ENCODE data around the gene P3H4. TPM values are rescaled to one million over a fixed set of nuclear protein-coding genes. Genes with fewer than 3 reads are reported as not detected.

Gene P3H4
- total and polyA plus RNA-seq, 2 of the 4 experiments (the other 2 are of a cell fraction): 21.5 to 66.7 TPM

DNA sequence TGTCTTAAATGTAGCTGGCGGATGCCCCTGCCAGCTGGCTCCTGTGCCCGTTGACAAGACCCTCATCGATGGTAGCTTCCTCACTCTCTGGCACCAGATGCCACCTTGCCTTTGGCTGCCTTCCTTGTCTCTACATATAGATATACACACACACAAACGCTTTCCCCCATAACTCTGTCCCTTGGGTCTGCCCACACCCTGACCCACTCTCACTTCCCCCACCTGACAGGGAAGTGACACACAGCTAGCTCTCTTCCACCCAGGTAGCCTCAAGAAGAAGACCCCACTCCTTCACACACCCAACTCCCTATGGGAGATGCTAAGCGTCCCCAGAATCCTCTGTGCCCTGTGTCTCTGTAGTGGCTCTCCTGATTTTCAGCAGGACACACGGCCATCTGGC, 50.9 kb downstream of the P3H4 start:
- Histone ChIP-seq H3K4me2 (ENCODE audit: low read depth, low read length) (no peak overlapping the region), H3K14ac (replicated peaks; ENCODE audit: low read depth, low read length) (no peak overlapping the region), H3K9me1 (ENCODE audit: insufficient read depth, low read length) (0 out of 2 replicates have a peak, but pooled peaks cover 7% of the 10 kb centered on the region), H2BK15ac (ENCODE audit: low read depth, low read length) (no peak overlapping the region), H4K5ac (ENCODE audit: low read depth, low read length) (no peak overlapping the region), H3K27me3 (ENCODE audit: control insufficient read depth, insufficient read depth, low read length) (no peaks in the 10 kb centered on the region), H3K23ac (ENCODE audit: low read depth, low read length) (no peak overlapping the region), H3K36me3 (ENCODE audit: control insufficient read depth, insufficient read depth, low read length) (peaks cover 73% of the 10 kb centered on the region), H3K79me1 (ENCODE audit: low read depth in 1 of 2, low read length in 2 of 2) (no peaks in the 10 kb centered on the region), H3K4me1 (ENCODE audit: control insufficient read depth, insufficient read depth, low read length) (no peaks in the 10 kb centered on the region), H3K4ac (ENCODE audit: low read depth, low read length) (no peak overlapping the region), H3K27ac (ENCODE audit: insufficient read depth, low read length) (no peak overlapping the region), H3K18ac (ENCODE audit: low read depth, low read length) (no peak overlapping the region), H2AK5ac (ENCODE audit: low read depth, low read length) (no peak overlapping the region), H2AK9ac (replicated peaks; ENCODE audit: low read depth, low read length, poor library complexity) (peak overlapping the region; percentile 50), H4K20me1 (ENCODE audit: insufficient read depth, low read length) (peaks cover 3% of the 10 kb centered on the region; the same call in 1 of the 2 replicates), H3K9me3 (ENCODE audit: control insufficient read depth, insufficient read depth, low read length) (no peaks in the 10 kb centered on the region), H4K8ac (ENCODE audit: low read depth in 2 of 2, low read length in 2 of 2) (no peak overlapping the region), H2BK5ac (ENCODE audit: low read depth, low read length, poor library complexity, severe bottlenecking) (no peak overlapping the region), H3K4me3 (ENCODE audit: insufficient read depth, low read depth, low read length) (no peak overlapping the region), H4K91ac (ENCODE audit: insufficient read depth, low read depth, low read length) (no peak overlapping the region), H2BK120ac (ENCODE audit: low read depth, low read length) (no peak overlapping the region), H3K56ac (ENCODE audit: extremely low read depth, insufficient read depth, low read length) (no peak overlapping the region), H2AFZ (replicated peaks; ENCODE audit: low read length, poor library complexity) (no peak overlapping the region), H2BK20ac (ENCODE audit: low read depth, low read length) (no peak overlapping the region), H3K9ac (ENCODE audit: low read depth, low read length) (no peak overlapping the region)
- in situ Hi-C loops (cut with MboI; ENCODE audit: low sequenced_read_pairs) (no loop called here), intact Hi-C loops (cut with micrococcal nuclease) (no loop called here), dilution Hi-C loops (cut with HindIII; ENCODE audit: low sequenced_read_pairs, unreplicated experiment) (no loop called here)
- WGBS, 2 experiments (ENCODE audit: extremely low coverage in 2 of 2, insufficient read length in 1 of 2): 91% methylated on average over 3 of the region's 6 CpGs; no CpG with 5 or more reads in 1 of the 2 experiments
- BruUV-seq (replicated peaks): no TSS peak
- TF ChIP-seq MAZ (IDR thresholded peaks at IDR 0.05; ENCODE audit: borderline replicate concordance, low read depth, low read length) (no peak), RCOR1 (IDR thresholded peaks at IDR 0.05; ENCODE audit: insufficient replicate concordance, low read length) (no peak), MXI1 (IDR thresholded peaks at IDR 0.05; ENCODE audit: borderline replicate concordance, low read depth, low read length) (no peak), USF2 (IDR thresholded peaks at IDR 0.05; ENCODE audit: low read depth, low read length) (no peak), NFE2L2 (IDR thresholded peaks at IDR 0.05; ENCODE audit: low read depth, low read length) (no peak), CHD1 (IDR thresholded peaks at IDR 0.05; ENCODE audit: low read depth, low read length) (no peak), BHLHE40 (IDR thresholded peaks at IDR 0.05; ENCODE audit: low read depth, low read length) (no peak), RFX5 (IDR thresholded peaks at IDR 0.05; ENCODE audit: low read depth, low read length) (no peak), POLR2A (IDR thresholded peaks at IDR 0.05; ENCODE audit: low read depth, low read length) (no peak), CEBPB (IDR thresholded peaks at IDR 0.05; ENCODE audit: low read depth, low read length) (no peak), SMC3 (IDR thresholded peaks at IDR 0.05; ENCODE audit: low read depth, low read length) (no peak), RAD21 (IDR thresholded peaks at IDR 0.05; ENCODE audit: low read length) (no peak), MAFK (IDR thresholded peaks at IDR 0.05; ENCODE audit: low read depth, low read length) (no peak), FOS (IDR thresholded peaks at IDR 0.05; ENCODE audit: low read depth, low read length) (no peak)
- TF ChIP-seq, protein P1, sequence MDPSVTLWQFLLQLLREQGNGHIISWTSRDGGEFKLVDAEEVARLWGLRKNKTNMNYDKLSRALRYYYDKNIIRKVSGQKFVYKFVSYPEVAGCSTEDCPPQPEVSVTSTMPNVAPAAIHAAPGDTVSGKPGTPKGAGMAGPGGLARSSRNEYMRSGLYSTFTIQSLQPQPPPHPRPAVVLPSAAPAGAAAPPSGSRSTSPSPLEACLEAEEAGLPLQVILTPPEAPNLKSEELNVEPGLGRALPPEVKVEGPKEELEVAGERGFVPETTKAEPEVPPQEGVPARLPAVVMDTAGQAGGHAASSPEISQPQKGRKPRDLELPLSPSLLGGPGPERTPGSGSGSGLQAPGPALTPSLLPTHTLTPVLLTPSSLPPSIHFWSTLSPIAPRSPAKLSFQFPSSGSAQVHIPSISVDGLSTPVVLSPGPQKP (IDR thresholded peaks at IDR 0.05; ENCODE audit: borderline replicate concordance, low read depth, low read length): no peak
- TF ChIP-seq, protein P2, sequence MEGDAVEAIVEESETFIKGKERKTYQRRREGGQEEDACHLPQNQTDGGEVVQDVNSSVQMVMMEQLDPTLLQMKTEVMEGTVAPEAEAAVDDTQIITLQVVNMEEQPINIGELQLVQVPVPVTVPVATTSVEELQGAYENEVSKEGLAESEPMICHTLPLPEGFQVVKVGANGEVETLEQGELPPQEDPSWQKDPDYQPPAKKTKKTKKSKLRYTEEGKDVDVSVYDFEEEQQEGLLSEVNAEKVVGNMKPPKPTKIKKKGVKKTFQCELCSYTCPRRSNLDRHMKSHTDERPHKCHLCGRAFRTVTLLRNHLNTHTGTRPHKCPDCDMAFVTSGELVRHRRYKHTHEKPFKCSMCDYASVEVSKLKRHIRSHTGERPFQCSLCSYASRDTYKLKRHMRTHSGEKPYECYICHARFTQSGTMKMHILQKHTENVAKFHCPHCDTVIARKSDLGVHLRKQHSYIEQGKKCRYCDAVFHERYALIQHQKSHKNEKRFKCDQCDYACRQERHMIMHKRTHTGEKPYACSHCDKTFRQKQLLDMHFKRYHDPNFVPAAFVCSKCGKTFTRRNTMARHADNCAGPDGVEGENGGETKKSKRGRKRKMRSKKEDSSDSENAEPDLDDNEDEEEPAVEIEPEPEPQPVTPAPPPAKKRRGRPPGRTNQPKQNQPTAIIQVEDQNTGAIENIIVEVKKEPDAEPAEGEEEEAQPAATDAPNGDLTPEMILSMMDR (conservative IDR thresholded peaks at IDR 0.05; ENCODE audit: low read depth, low read length): no peak
- ChIA-PET CTCF (no interaction called here), POLR2A (ENCODE audit: unreplicated experiment) (no interaction called here)
- DNase-seq: no peak
- no peak for ATAC-seq (ENCODE audit: low read depth)

All from IMR-90 (cell line).